Skin of body (tissue), 2 donors: ENCODE results near the gene ITGAX. TPM values are rescaled to one million over a fixed set of nuclear protein-coding genes. Genes with fewer than 3 reads are reported as not detected.
"Not testable (repeated sequence)": the region's sequence is repeated elsewhere in the genome, so short reads cannot be mapped to it uniquely, and the experiment has no call there.

Source experiments
- DNase-seq: peaks from one replicate; lab custom pipeline; 2025; lab: John Stamatoyannopoulos, UW
- total RNA-seq: library from RNA; depleted of rRNA; stranded (reverse); fragments of >200 nt; gene quantifications from one replicate; pipeline ENCODE4 v1.2.3, GENCODE V29; 2014

Gene ITGAX
- total RNA-seq, 1 donor from 2014 or later = 3.3 TPM

GRCh38 chr16:31409433-31409832 is 54.5 kb downstream of the ITGAX start:
- no peak for DNase-seq

- no peak for DNase-seq
These were observed 55.1 kb downstream of the ITGAX start for GRCh38 chr16:31410082-31410481.

- no peak for DNase-seq
These were observed 56.3 kb downstream of the ITGAX start for GRCh38 chr16:31411024-31411844.

GRCh38 chr16:31412750-31413149 is 57.8 kb downstream of the ITGAX start:
- DNase-seq = no peak

- no peak for DNase-seq
These were observed 58.4 kb downstream of the ITGAX start for GRCh38 chr16:31413381-31413780.

- DNase-seq = no peak
These were observed 59.0 kb downstream of the ITGAX start for GRCh38 chr16:31413943-31414342.

- no peak for DNase-seq
These were observed 59.7 kb downstream of the ITGAX start for GRCh38 chr16:31414706-31415105.

GRCh38 chr16:31416371-31416770 is 61.4 kb downstream of the ITGAX start:
- no peak for DNase-seq

GRCh38 chr16:31417036-31417435 is 62.1 kb downstream of the ITGAX start:
- not testable (repeated sequence) for DNase-seq

- DNase-seq = no peak
These were observed 62.9 kb downstream of the ITGAX start for GRCh38 chr16:31417916-31418315.

GRCh38 chr16:31420037-31420436 is 65.1 kb downstream of the ITGAX start:
- DNase-seq = no peak

- no peak for DNase-seq
These were observed 66.6 kb downstream of the ITGAX start for GRCh38 chr16:31421587-31421986.

GRCh38 chr16:31423241-31423640 is 68.3 kb downstream of the ITGAX start:
- DNase-seq = no peak

GRCh38 chr16:31423801-31424200 is 68.8 kb downstream of the ITGAX start:
- no peak for DNase-seq

- no peak for DNase-seq
These were observed 72.7 kb downstream of the ITGAX start for GRCh38 chr16:31427441-31428278.

GRCh38 chr16:31428279-31428597 is 73.3 kb downstream of the ITGAX start, which contains the start of gene COX6A2:
COX6A2 (minus strand) TSS chr16:31428360; CDS start chr16:31428325, 35 bp downstream.
- no peak for DNase-seq

- DNase-seq = no peak
These were observed 73.8 kb downstream of the ITGAX start for GRCh38 chr16:31428638-31429247.

- no peak for DNase-seq
These were observed 74.3 kb downstream of the ITGAX start for GRCh38 chr16:31429314-31429713.

- DNase-seq = no peak
These were observed 74.8 kb downstream of the ITGAX start for GRCh38 chr16:31429796-31430195.

- DNase-seq = no peak
These were observed 75.5 kb downstream of the ITGAX start for GRCh38 chr16:31430380-31431052.
